Loucy (cell line): Measurements from ENCODE around the gene SLC27A5.

ENCODE experiments used
- H2AFZ ChIP-seq: fragments of 200-600 bp; sonication (generic); 2 replicates; pipeline ENCODE4 v1.6.0; 2016; ENCODE audit warnings: antibody characterized with exemption, mild to moderate bottlenecking, low read length, moderate library complexity
- H3F3A ChIP-seq: fragments of 200-600 bp; 2 replicates; pipeline ENCODE4 v1.6.0; 2016; ENCODE audit warnings: antibody characterized with exemption, low read depth, mild to moderate bottlenecking
- H3K27me3 ChIP-seq: fragments of 200-600 bp; sonication (generic); 2 replicates; pipeline ENCODE4 v1.6.1; 2014; ENCODE audit warnings: low read length, mild to moderate bottlenecking; ENCODE audit not compliant: insufficient read depth, poor library complexity, severe bottlenecking
- H3K36me3 ChIP-seq: fragments of 200-600 bp; sonication (generic); 2 replicates; pipeline ENCODE4 v1.6.1; 2016; ENCODE audit warnings: low read length; ENCODE audit not compliant: insufficient read depth
- H3K4me1 ChIP-seq: fragments of 200-600 bp; sonication (generic); 2 replicates; pipeline ENCODE4 v1.5.1; 2014; ENCODE audit warnings: low read length, mild to moderate bottlenecking; ENCODE audit not compliant: insufficient read depth, poor library complexity, severe bottlenecking
- H3K4me2 ChIP-seq: fragments of 200-600 bp; sonication (generic); 2 replicates; pipeline ENCODE4 v1.6.0; 2014; ENCODE audit warnings: antibody characterized with exemption, low read length, low read depth, mild to moderate bottlenecking; ENCODE audit not compliant: poor library complexity, severe bottlenecking
- H3K4me3 ChIP-seq: fragments of 200-600 bp; sonication (generic); 2 replicates; pipeline ENCODE4 v1.5.1; 2014; ENCODE audit warnings: low read length, mild to moderate bottlenecking, mixed read lengths; ENCODE audit not compliant: poor library complexity, severe bottlenecking
- H3K79me2 ChIP-seq: fragments of 200-600 bp; sonication (generic); 2 replicates; pipeline ENCODE4 v1.6.1; 2014; ENCODE audit warnings: low read length; ENCODE audit not compliant: insufficient read depth
- H3K9ac ChIP-seq: fragments of 200-600 bp; sonication (generic); 2 replicates; pipeline ENCODE4 v1.6.0; 2014; ENCODE audit warnings: mild to moderate bottlenecking, low read depth, low read length, moderate library complexity; ENCODE audit not compliant: poor library complexity, severe bottlenecking
- H3K9me2 ChIP-seq: fragments of 200-600 bp; sonication (generic); replicated peaks from 2 replicates; pipeline ENCODE4 v1.6.1; 2016; ENCODE audit warnings: low read depth, low read length, mixed read lengths
- H3K9me3 ChIP-seq: fragments of 200-600 bp; sonication (generic); 2 replicates; pipeline ENCODE4 v1.6.1; 2014; ENCODE audit warnings: mild to moderate bottlenecking, antibody characterized with exemption, low read length, low read depth; ENCODE audit not compliant: insufficient read depth
- H4K20me1 ChIP-seq: fragments of 200-600 bp; sonication (generic); 2 replicates; pipeline ENCODE4 v1.6.0; 2014; ENCODE audit warnings: antibody characterized with exemption, low read length, mild to moderate bottlenecking; ENCODE audit not compliant: insufficient read depth, poor library complexity, severe bottlenecking
- CTCF ChIP-seq: fragments of 200-600 bp; sonication (generic); conservative IDR thresholded peaks from 2 replicates; pipeline ENCODE4 v1.5.1; 2014; ENCODE audit warnings: mild to moderate bottlenecking, antibody characterized with exemption, low read length
- EZH2phosphoT487 ChIP-seq: fragments of 200-600 bp; IDR thresholded peaks from 2 replicates; pipeline ENCODE4 v1.6.1; 2018; ENCODE audit warnings: antibody characterized with exemption, mild to moderate bottlenecking, moderate library complexity, borderline replicate concordance

SLC27A5 gene

DNA sequence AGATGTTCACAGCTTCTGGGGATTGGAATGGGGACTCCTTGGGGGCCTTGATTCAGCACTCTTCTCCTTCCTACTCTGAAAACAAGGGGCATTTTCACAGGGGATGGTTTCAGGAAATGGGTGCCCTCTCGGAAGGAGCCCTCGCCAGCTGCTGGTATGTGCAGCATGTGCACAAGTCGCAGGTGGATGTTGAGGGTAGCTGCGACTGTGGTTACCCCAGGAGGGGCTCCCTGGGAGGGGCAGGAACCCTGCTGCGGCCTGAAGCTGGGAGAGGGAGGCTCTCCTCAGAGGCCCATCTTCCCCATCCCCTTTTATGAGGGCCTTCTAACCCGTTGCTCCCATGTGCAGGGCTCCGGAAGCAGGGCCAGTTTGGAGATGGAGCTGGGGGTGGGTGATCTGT is 29.4 kb downstream of the SLC27A5 start:
- Histone ChIP-seq H3K4me2 (no peak overlapping the region), H3K9me3 (no peaks in the 10 kb centered on the region), H3K4me3 (no peak overlapping the region), H4K20me1 (no peaks in the 10 kb centered on the region), H3K9me2 (no peaks in the 10 kb centered on the region), H3F3A (no peaks in the 10 kb centered on the region), H3K9ac (no peak overlapping the region), H3K79me2 (no peaks in the 10 kb centered on the region), H2AFZ (no peak overlapping the region), H3K36me3 (no peaks in the 10 kb centered on the region), H3K4me1 (peaks cover 4% of the 10 kb centered on the region), H3K27me3 (no peaks in the 10 kb centered on the region)
- no peak for TF ChIP-seq EZH2phosphoT487
- no peak for TF ChIP-seq CTCF

- Histone ChIP-seq H3K79me2 (no peaks in the 10 kb centered on the region), H3K4me3 (no peak overlapping the region), H3K9me2 (no peaks in the 10 kb centered on the region)
Measured at GRCh38 chr19:58480831-58481230, 31.0 kb downstream of the SLC27A5 start.

GRCh38 chr19:58480481-58480830 is 31.3 kb downstream of the SLC27A5 start:
- H3K4me1 ChIP-seq = peaks cover 14% of the 10 kb centered on the region
- no peaks in the 10 kb centered on the region for H3K9me3 ChIP-seq
- no peak overlapping the region for H3K4me2 ChIP-seq
- no peaks in the 10 kb centered on the region for H3K9me2 ChIP-seq
- H3K79me2 ChIP-seq = no peaks in the 10 kb centered on the region
- H3F3A ChIP-seq = no peaks in the 10 kb centered on the region
- TF ChIP-seq EZH2phosphoT487 = no peak
- TF ChIP-seq CTCF = no peak
- no peaks in the 10 kb centered on the region for H4K20me1 ChIP-seq
- H3K4me3 ChIP-seq = no peak overlapping the region
- H3K27me3 ChIP-seq = no peaks in the 10 kb centered on the region
- H3K36me3 ChIP-seq = no peaks in the 10 kb centered on the region
- H2AFZ ChIP-seq = no peak overlapping the region
- no peak overlapping the region for H3K9ac ChIP-seq

More at GRCh38 chr19:58480831-58481230, 31.0 kb downstream of the SLC27A5 start:
- Histone ChIP-seq H3K9ac (no peak overlapping the region), H3K4me1 (peaks cover 14% of the 10 kb centered on the region), H3F3A (no peaks in the 10 kb centered on the region), H4K20me1 (no peaks in the 10 kb centered on the region), H3K27me3 (no peaks in the 10 kb centered on the region), H3K9me3 (no peaks in the 10 kb centered on the region), H3K4me2 (no peak overlapping the region), H3K36me3 (no peaks in the 10 kb centered on the region), H2AFZ (no peak overlapping the region)
- TF ChIP-seq CTCF (no peak), EZH2phosphoT487 (no peak)
